HG03280 (cell line): ENCODE measurements around the gene OASL.
A peak's percentile ranks its signal among the peaks of the same experiment; 100 is the strongest.
"Not testable (repeated sequence)": the region's sequence is repeated elsewhere in the genome, so short reads cannot be mapped to it uniquely, and the experiment has no call there.

ENCODE experiments used
- ATAC-seq: cut with Tn5 transposase; IDR thresholded peaks from one replicate; pipeline ENCODE4 v1.9.1; 2021; ENCODE audit warnings: mild to moderate bottlenecking, moderate library complexity; ENCODE audit not compliant: unreplicated experiment

The OASL gene

GRCh38 chr12:121060149-121061001 is 21.3 kb upstream of the OASL start:
- peak; percentile 83 for ATAC-seq

GRCh38 chr12:121059031-121059898 is 20.2 kb upstream of the OASL start:
- no peak for ATAC-seq

GRCh38 chr12:121057794-121058193 is 18.7 kb upstream of the OASL start:
- ATAC-seq = no peak

GRCh38 chr12:121053706-121054105 is 14.7 kb upstream of the OASL start:
- no peak for ATAC-seq

- ATAC-seq = no peak
Observed at GRCh38 chr12:121050725-121051124, 11.7 kb upstream of the OASL start.

GRCh38 chr12:121048442-121048841 is 9.4 kb upstream of the OASL start:
- no peak for ATAC-seq

- ATAC-seq = not testable (repeated sequence)
Observed at GRCh38 chr12:121047400-121047799, 8.4 kb upstream of the OASL start.

- no peak for ATAC-seq
Observed at GRCh38 chr12:121043067-121043466, 4.0 kb upstream of the OASL start.

GRCh38 chr12:121036810-121037326 is 2.2 kb downstream of the OASL start:
- ATAC-seq = no peak

GRCh38 chr12:121034616-121035305 is 4.3 kb downstream of the OASL start:
- no peak for ATAC-seq

GRCh38 chr12:121033625-121034349 is 5.3 kb downstream of the OASL start:
- no peak for ATAC-seq

GRCh38 chr12:121030576-121031212 is 8.4 kb downstream of the OASL start:
- ATAC-seq = no peak

GRCh38 chr12:121026274-121027045 is 12.6 kb downstream of the OASL start:
- no peak for ATAC-seq

- ATAC-seq = no peak
Observed at GRCh38 chr12:121025442-121026226, 13.4 kb downstream of the OASL start.

GRCh38 chr12:121023799-121024198 is 15.2 kb downstream of the OASL start:
- ATAC-seq = no peak

- ATAC-seq = no peak
Observed at GRCh38 chr12:121022713-121023112, 16.3 kb downstream of the OASL start.

GRCh38 chr12:121021754-121022153 is 17.3 kb downstream of the OASL start:
- ATAC-seq = no peak

- ATAC-seq = no peak
Observed at GRCh38 chr12:121018860-121019617, 20.0 kb downstream of the OASL start.
